Neural crest cell (in vitro differentiated cells): ENCODE results near the gene CATSPERB. TPM values are rescaled to one million over a fixed set of nuclear protein-coding genes. Genes with fewer than 3 reads are reported as not detected.
"Not testable (repeated sequence)": the region's sequence is repeated elsewhere in the genome, so short reads cannot be mapped to it uniquely, and the experiment has no call there.

Experiments
- DNase-seq: peaks from one replicate; pipeline ENCODE4 v3.0.0; 2021; ENCODE audit warnings: low read depth, mixed read lengths, low spot score
- H3K27ac Mint-ChIP-seq: one replicate; pipeline ENCODE4 v1.8.0; 2021; ENCODE audit warnings: mild to moderate bottlenecking, mixed read lengths; ENCODE audit not compliant: unreplicated experiment
- H3K27me3 Mint-ChIP-seq: 2 replicates; pipeline ENCODE4 v1.8.0; 2021; ENCODE audit warnings: low read depth, mild to moderate bottlenecking, mixed read lengths
- H3K36me3 Mint-ChIP-seq: 2 replicates; pipeline ENCODE4 v1.8.0; 2021; ENCODE audit warnings: low read depth, mild to moderate bottlenecking, mixed read lengths
- H3K4me1 Mint-ChIP-seq: 2 replicates; pipeline ENCODE4 v1.8.0; 2021; ENCODE audit warnings: mixed read lengths
- H3K4me3 Mint-ChIP-seq: one replicate; pipeline ENCODE4 v1.8.0; 2021; ENCODE audit warnings: mild to moderate bottlenecking, mixed read lengths
- H3K9me3 Mint-ChIP-seq: 2 replicates; pipeline ENCODE4 v1.8.0; 2021; ENCODE audit warnings: mixed read lengths
- total RNA-seq: library from RNA; stranded (reverse); gene quantifications from 2 replicates; pipeline ENCODE4 v1.2.1, GENCODE V29; 2021
- TF ChIP-seq, protein P1 (sequence below): fragments of 200-600 bp; sonication (generic); conservative IDR thresholded peaks from 2 replicates; pipeline ENCODE4 v1.5.0; 2021; ENCODE audit warnings: antibody characterized with exemption, mild to moderate bottlenecking

The CATSPERB gene
- total RNA-seq, 1 donor from 2014 or later, result not detected

GRCh38 chr14:91569301-91569700 lies 162.6 kb downstream of the CATSPERB start:
- no peaks in the 10 kb centered on the region for H3K9me3 Mint-ChIP-seq
- TF ChIP-seq, protein P1, sequence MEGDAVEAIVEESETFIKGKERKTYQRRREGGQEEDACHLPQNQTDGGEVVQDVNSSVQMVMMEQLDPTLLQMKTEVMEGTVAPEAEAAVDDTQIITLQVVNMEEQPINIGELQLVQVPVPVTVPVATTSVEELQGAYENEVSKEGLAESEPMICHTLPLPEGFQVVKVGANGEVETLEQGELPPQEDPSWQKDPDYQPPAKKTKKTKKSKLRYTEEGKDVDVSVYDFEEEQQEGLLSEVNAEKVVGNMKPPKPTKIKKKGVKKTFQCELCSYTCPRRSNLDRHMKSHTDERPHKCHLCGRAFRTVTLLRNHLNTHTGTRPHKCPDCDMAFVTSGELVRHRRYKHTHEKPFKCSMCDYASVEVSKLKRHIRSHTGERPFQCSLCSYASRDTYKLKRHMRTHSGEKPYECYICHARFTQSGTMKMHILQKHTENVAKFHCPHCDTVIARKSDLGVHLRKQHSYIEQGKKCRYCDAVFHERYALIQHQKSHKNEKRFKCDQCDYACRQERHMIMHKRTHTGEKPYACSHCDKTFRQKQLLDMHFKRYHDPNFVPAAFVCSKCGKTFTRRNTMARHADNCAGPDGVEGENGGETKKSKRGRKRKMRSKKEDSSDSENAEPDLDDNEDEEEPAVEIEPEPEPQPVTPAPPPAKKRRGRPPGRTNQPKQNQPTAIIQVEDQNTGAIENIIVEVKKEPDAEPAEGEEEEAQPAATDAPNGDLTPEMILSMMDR, result no peak
- no peak for DNase-seq
- H3K4me1 Mint-ChIP-seq, result peaks cover 2% of the 10 kb centered on the region
- no peak overlapping the region for H3K27ac Mint-ChIP-seq
- H3K4me3 Mint-ChIP-seq, result no peak overlapping the region
- no peaks in the 10 kb centered on the region for H3K36me3 Mint-ChIP-seq
- peaks cover 33% of the 10 kb centered on the region for H3K27me3 Mint-ChIP-seq

- peaks cover 3% of the 10 kb centered on the region for H3K9me3 Mint-ChIP-seq
- no peaks in the 10 kb centered on the region for H3K4me1 Mint-ChIP-seq
- no peak overlapping the region for H3K27ac Mint-ChIP-seq
- no peak for DNase-seq
- no peak overlapping the region for H3K4me3 Mint-ChIP-seq
- TF ChIP-seq, protein P1, result no peak
- no peaks in the 10 kb centered on the region for H3K36me3 Mint-ChIP-seq
- H3K27me3 Mint-ChIP-seq, result peaks cover 32% of the 10 kb centered on the region
These were observed 163.3 kb downstream of the CATSPERB start for GRCh38 chr14:91568626-91569025.

DNA sequence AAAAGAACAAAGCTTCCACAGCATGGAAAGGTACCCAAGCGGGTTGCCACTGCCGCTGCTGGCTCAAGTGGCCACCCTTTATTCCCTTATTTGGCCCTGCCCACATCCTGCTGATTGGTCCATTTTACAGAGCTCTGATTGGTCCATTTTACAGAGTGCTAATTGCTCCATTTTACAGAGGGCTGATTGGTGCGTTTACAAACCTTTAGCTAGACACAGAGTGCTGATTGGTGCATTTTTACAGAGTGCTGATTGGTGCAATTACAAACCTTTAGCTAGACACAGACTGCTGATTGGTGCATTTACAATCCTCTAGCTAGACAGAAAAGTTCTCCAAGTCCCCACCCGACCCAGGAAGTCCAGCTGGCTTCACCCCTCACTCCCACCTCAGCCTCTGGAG lies 164.1 kb downstream of the CATSPERB start:
- H3K9me3 Mint-ChIP-seq, H3K27ac Mint-ChIP-seq, H3K4me1 Mint-ChIP-seq, H3K4me3 Mint-ChIP-seq, H3K36me3 Mint-ChIP-seq, DNase-seq: not testable (repeated sequence)
- H3K27me3 Mint-ChIP-seq, result peaks cover 25% of the 10 kb centered on the region

GRCh38 chr14:91555531-91555930 lies 176.4 kb downstream of the CATSPERB start:
- Mint-ChIP-seq H3K36me3 (peaks cover 5% of the 10 kb centered on the region), H3K4me1 (no peaks in the 10 kb centered on the region), H3K4me3 (no peak overlapping the region), H3K27me3 (peaks cover 11% of the 10 kb centered on the region), H3K9me3 (peaks cover 11% of the 10 kb centered on the region), H3K27ac (no peak overlapping the region)
- TF ChIP-seq, protein P1, result no peak
- DNase-seq, result no peak

DNA sequence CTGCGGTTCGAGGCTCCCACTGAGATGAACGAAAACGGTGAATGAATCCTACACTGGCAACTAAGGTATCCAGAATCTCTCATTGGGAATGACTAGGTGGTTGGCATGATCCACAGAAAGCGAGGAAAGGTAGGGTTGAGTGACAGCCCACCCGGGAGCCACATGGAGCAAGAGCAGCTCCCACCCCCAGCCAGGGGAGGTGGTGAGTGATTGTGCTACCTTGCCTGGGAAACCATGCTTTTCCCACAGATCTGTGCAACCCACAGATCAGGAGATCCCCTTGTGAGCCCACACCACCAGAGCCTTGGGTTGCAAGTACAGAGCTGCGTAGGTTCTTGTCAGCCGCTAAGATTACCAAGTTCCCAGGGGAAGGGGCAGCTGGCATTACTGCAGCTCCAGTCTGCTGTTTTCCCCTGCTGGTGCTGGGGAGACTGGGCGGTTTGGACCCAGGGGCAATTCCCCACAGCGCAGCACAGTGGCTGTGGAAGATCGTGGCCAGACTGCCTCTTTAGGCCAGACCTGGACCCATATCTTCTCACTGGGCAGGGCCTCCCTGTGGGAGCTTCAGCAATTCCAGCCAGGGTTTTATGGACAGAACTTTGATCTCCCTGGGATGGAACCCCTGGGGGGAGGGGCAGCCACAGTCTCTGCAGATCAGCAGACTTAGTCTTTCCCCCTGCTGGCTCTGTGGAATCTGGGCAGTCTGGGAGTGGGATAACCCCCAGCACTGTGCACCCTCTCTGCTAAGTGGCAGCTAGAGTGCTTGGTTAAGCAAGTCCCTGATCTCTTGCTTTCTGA lies 177.2 kb downstream of the CATSPERB start:
- Mint-ChIP-seq H3K9me3 (peaks cover 9% of the 10 kb centered on the region), H3K27ac (no peak overlapping the region), H3K27me3 (peaks cover 6% of the 10 kb centered on the region), H3K4me1 (no peaks in the 10 kb centered on the region), H3K4me3 (no peak overlapping the region), H3K36me3 (peaks cover 5% of the 10 kb centered on the region)
- TF ChIP-seq, protein P1, result no peak
- no peak for DNase-seq

DNA sequence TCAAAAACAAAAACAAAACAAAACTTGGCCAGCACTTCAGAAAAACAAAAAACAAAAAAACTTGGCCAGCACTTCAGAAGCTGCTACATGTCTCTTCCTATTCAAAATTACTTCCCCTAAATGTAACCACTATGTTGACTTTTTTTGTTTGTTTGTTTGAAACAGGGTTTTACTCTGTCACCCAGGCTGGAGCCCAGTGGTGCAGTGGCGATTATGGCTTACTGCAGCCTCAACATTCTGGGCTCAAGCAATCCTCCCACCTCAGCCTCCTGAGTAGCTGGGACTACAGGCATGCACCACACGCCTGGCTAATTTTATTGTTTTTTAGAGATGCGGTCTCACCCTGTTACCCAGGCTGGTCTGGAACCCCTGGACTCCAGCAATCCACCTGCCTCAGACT lies 183.8 kb downstream of the CATSPERB start:
- peaks cover 2% of the 10 kb centered on the region for H3K9me3 Mint-ChIP-seq
- peaks cover 3% of the 10 kb centered on the region for H3K36me3 Mint-ChIP-seq
- peaks cover 6% of the 10 kb centered on the region for H3K27me3 Mint-ChIP-seq
- TF ChIP-seq, protein P1, result no peak
- DNase-seq, result no peak
- no peak overlapping the region for H3K4me3 Mint-ChIP-seq
- H3K4me1 Mint-ChIP-seq, result no peaks in the 10 kb centered on the region
- H3K27ac Mint-ChIP-seq, result no peak overlapping the region
